Endothelial cell (in vitro differentiated cells): ENCODE measurements around the gene MBL2. TPM values are rescaled to one million over a fixed set of nuclear protein-coding genes. Genes with fewer than 3 reads are reported as not detected.

Experiments used
- DNase-seq: peaks from one replicate; pipeline ENCODE4 v3.0.0; 2021; ENCODE audit warnings: low spot score
- H3K27ac Mint-ChIP-seq: one replicate; pipeline ENCODE4 v1.8.0; 2021; ENCODE audit warnings: mixed read lengths, inconsistent platforms; ENCODE audit not compliant: unreplicated experiment
- H3K27me3 Mint-ChIP-seq: one replicate; pipeline ENCODE4 v1.8.0; 2021; ENCODE audit warnings: mild to moderate bottlenecking, moderate library complexity, mixed read lengths, inconsistent platforms; ENCODE audit not compliant: unreplicated experiment
- H3K36me3 Mint-ChIP-seq: one replicate; pipeline ENCODE4 v1.8.0; 2021; ENCODE audit warnings: mild to moderate bottlenecking, low read depth, mixed read lengths, inconsistent platforms; ENCODE audit not compliant: unreplicated experiment
- H3K4me1 Mint-ChIP-seq: one replicate; pipeline ENCODE4 v1.8.0; 2021; ENCODE audit warnings: mild to moderate bottlenecking, mixed read lengths, inconsistent platforms; ENCODE audit not compliant: unreplicated experiment
- H3K4me3 Mint-ChIP-seq: one replicate; pipeline ENCODE4 v1.8.0; 2021; ENCODE audit warnings: mild to moderate bottlenecking, mixed read lengths, inconsistent platforms; ENCODE audit not compliant: unreplicated experiment
- H3K9me3 Mint-ChIP-seq: one replicate; pipeline ENCODE4 v1.8.0; 2021; ENCODE audit warnings: mixed read lengths, inconsistent platforms; ENCODE audit not compliant: unreplicated experiment
- total RNA-seq: library from RNA; stranded (reverse); fragmentation: NEBNext Ultra II Directional; extraction: Animal tissue kit (Norgen Biotek cat#: 25700); gene quantifications from one replicate; pipeline ENCODE4 v1.2.1, GENCODE V29; 2021; ENCODE audit not compliant: unreplicated experiment
- TF ChIP-seq, protein P1 (sequence below): fragments of 200-600 bp; sonication (generic); IDR thresholded peaks from one replicate; pipeline ENCODE4 v1.5.0; 2021; ENCODE audit warnings: antibody characterized with exemption; ENCODE audit not compliant: unreplicated experiment

MBL2 gene
- total RNA-seq, 1 donor from 2014 or later, result not detected

DNA sequence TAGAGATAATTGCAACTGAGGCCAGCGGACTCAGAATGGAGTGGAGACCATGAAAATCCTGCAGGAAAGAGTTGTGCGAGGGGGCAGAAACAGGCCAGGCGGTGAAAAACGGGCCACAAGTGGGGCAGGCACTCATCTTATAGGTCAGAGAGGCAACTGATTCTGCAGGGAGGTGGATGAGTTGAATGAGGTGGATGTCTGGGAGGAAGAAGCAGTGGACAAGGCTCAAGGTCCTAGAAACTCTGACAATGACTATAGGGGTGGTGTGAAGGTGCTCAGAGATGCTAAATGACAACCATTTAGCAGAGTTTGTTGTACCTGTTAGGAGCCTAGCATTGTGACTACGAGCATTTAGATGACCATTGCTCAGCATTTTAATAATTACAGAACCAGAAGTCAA is 33.6 kb downstream of the MBL2 start:
- H3K9me3 Mint-ChIP-seq, result no peaks in the 10 kb centered on the region
- H3K27ac Mint-ChIP-seq, result no peak overlapping the region
- no peaks in the 10 kb centered on the region for H3K4me1 Mint-ChIP-seq
- DNase-seq, result no peak
- TF ChIP-seq, protein P1, sequence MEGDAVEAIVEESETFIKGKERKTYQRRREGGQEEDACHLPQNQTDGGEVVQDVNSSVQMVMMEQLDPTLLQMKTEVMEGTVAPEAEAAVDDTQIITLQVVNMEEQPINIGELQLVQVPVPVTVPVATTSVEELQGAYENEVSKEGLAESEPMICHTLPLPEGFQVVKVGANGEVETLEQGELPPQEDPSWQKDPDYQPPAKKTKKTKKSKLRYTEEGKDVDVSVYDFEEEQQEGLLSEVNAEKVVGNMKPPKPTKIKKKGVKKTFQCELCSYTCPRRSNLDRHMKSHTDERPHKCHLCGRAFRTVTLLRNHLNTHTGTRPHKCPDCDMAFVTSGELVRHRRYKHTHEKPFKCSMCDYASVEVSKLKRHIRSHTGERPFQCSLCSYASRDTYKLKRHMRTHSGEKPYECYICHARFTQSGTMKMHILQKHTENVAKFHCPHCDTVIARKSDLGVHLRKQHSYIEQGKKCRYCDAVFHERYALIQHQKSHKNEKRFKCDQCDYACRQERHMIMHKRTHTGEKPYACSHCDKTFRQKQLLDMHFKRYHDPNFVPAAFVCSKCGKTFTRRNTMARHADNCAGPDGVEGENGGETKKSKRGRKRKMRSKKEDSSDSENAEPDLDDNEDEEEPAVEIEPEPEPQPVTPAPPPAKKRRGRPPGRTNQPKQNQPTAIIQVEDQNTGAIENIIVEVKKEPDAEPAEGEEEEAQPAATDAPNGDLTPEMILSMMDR, result no peak
- no peak overlapping the region for H3K4me3 Mint-ChIP-seq
- H3K27me3 Mint-ChIP-seq, result no peaks in the 10 kb centered on the region
- no peaks in the 10 kb centered on the region for H3K36me3 Mint-ChIP-seq

DNA sequence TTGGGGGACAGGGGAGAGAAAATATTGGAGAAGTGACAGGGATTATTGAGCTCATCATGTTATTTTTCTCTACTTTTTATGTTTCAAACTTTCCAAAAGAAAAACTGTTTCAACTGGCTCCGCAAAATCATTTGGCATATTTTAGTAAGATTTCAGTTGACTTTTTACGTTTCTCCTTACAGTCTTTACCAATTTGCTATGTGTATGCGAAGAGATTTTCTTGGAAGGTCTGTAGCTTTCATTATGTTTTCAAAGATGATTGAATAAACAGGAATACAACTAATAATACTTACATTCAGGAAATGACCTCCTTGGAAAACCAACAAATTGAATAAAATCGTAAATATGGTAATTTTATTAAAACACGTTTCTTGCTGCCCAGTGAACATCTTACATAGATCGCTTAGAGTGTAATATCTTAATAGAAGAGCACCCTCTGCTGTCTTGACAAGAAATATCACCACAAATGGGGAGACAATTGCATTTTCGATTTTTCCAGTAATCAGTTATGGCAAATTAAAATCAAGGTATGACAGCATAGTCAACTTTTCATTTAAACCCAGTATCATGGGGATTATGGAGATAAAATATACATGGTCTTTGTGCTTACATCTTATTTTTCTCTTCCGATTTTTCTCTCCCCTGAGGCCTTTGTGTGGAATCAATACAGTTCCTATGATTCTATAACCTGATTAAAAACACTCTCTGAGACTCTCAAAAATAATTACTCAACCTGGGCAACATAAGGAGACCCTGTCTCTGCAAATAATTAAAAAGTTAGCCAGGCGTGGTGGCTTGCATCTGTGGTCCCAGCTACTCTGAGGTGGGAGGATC is 43.1 kb downstream of the MBL2 start:
- H3K9me3 Mint-ChIP-seq, result no peaks in the 10 kb centered on the region
- no peak overlapping the region for H3K4me3 Mint-ChIP-seq
- peaks cover 2% of the 10 kb centered on the region for H3K27me3 Mint-ChIP-seq

DNA sequence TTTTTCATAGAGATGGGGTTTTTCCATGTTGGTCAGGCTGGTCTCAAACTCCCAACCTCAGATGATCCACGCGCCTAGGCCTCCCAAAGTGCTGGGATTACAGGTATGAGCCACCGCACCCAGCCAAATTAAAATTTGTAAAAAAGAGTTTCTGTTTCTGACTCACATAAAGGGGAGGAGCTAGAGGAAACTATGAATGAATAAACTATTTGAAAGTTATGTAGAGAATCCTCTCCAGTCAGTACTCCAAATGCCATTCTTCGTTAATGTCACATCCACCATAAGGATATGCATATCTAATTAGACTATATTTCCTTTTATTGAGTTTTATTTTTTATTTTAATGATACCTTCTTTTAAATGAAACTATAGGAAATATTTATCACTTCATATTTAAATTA is 52.6 kb downstream of the MBL2 start:
- Mint-ChIP-seq H3K27me3 (no peaks in the 10 kb centered on the region), H3K27ac (no peak overlapping the region), H3K36me3 (no peaks in the 10 kb centered on the region), H3K4me1 (no peaks in the 10 kb centered on the region), H3K4me3 (no peak overlapping the region), H3K9me3 (no peaks in the 10 kb centered on the region)
- no peak for DNase-seq
- TF ChIP-seq, protein P1, result no peak

More for the DNA sequence above, 43.1 kb downstream of the MBL2 start:
- TF ChIP-seq, protein P1, result peak; percentile 61
- H3K27ac Mint-ChIP-seq, result no peak overlapping the region
- H3K36me3 Mint-ChIP-seq, result no peaks in the 10 kb centered on the region
- no peaks in the 10 kb centered on the region for H3K4me1 Mint-ChIP-seq
- no peak for DNase-seq
